Transverse colon (tissue), 4 donors: Measurements from ENCODE around the gene INTS14. TPM values are rescaled to one million over a fixed set of nuclear protein-coding genes. Genes with fewer than 3 reads are reported as not detected.
"Not testable (repeated sequence)": the region's sequence is repeated elsewhere in the genome, so short reads cannot be mapped to it uniquely, and the experiment has no call there.

Experiments used
- DNase-seq: peaks from one replicate; pipeline ENCODE4 v3.0.0-alpha.2; 2019
- H3K27ac ChIP-seq, 4 donors: fragments of 200-600 bp; sonication (generic); 2 replicates each; pipeline ENCODE4 v1.5.1; 2016 to 2018; ENCODE audit warnings: inconsistent platforms in 4 of 4
- H3K27me3 ChIP-seq: fragments of 200-600 bp; sonication (generic); 2 replicates; pipeline ENCODE4 v1.5.1; 2017; ENCODE audit warnings: inconsistent platforms
- H3K36me3 ChIP-seq, 4 donors: fragments of 200-600 bp; sonication (generic); 2 replicates each; pipeline ENCODE4 v1.5.1; 2017 to 2019; ENCODE audit warnings: inconsistent platforms in 4 of 4
- H3K4me1 ChIP-seq, 4 donors: fragments of 200-600 bp; sonication (generic); 2 replicates each; pipeline ENCODE4 v1.5.1; 2017 to 2020; ENCODE audit warnings: inconsistent platforms in 4 of 4
- H3K4me3 ChIP-seq, 4 donors: fragments of 200-600 bp; sonication (generic); 1 replicate in 1 of 4; 2 replicates in 3 of 4; pipeline versions ENCODE4 v1.5.1 to v1.6.1; 2017 to 2019; ENCODE audit warnings: inconsistent platforms in 4 of 4
- H3K9me3 ChIP-seq, 2 donors: fragments of 200-600 bp; sonication (generic); 2 replicates each; pipeline ENCODE4 v1.5.1; 2017 to 2019; ENCODE audit warnings: inconsistent platforms in 2 of 2
- EP300 ChIP-seq: sonication (generic); formaldehyde crosslinking; IDR thresholded peaks from one replicate; pipeline ENCODE4 v1.6.1; 2017; ENCODE audit warnings: antibody characterized with exemption, low read depth
- POLR2A ChIP-seq: fragments of 450-650 bp; IDR thresholded peaks from one replicate; pipeline ENCODE4 v1.6.1; 2016; ENCODE audit warnings: antibody characterized with exemption, mild to moderate bottlenecking, moderate library complexity
- POLR2AphosphoS5 ChIP-seq, 3 donors: sonication (generic); formaldehyde crosslinking; IDR thresholded peaks; one replicate each; pipeline ENCODE4 v1.6.1; 2016; ENCODE audit warnings: antibody characterized with exemption in 3 of 3
- WGBS, 2 donors: methylation state at CpG; one replicate each; pipeline ENCODE4 v1.1.5; 2018; ENCODE audit warnings: low coverage in 1 of 2; 5-methylcytosine and 5-hydroxymethylcytosine counted together
- in situ Hi-C, 4 donors: fragments of 200-750 bp; cut with MboI; loops; one replicate each; pipeline versions ENCODE4 v1.15.0 to v1.15.1; 2017; ENCODE audit warnings: low sequenced_read_pairs in 3 of 4, low pct_ligation_motif_present in 1 of 4, low pct_unique_long_range_greater_than_20kb in 1 of 4
- intact Hi-C: fragments of 100-400 bp; cut with DNase I; formaldehyde crosslinking; loops from one replicate; pipeline ENCODE4 v1.15.1; 2023; ENCODE audit warnings: low total_unique reads
- total RNA-seq, 4 donors: library from RNA; depleted of rRNA; stranded (reverse); fragments of >200 nt; gene quantifications; one replicate each; pipeline ENCODE4 v1.1.0, GENCODE V29; 2016
- TF ChIP-seq, protein P1 (sequence below), 5 experiments: fragments of 200-600 bp in 3 of 5; fragments of 450-650 bp in 2 of 5; sonication (generic) in 3 of 5; IDR thresholded peaks; 1 replicate in 2 of 5; 2 replicates in 3 of 5; pipeline ENCODE4 v1.5.1; 2016 to 2017; ENCODE audit warnings: antibody characterized with exemption in 5 of 5, inconsistent platforms in 3 of 5, mild to moderate bottlenecking in 2 of 5, moderate library complexity in 1 of 5

The INTS14 gene
- total RNA-seq, 4 donors from 2014 or later, result 12.3 to 272 (median 37.2) TPM

DNA sequence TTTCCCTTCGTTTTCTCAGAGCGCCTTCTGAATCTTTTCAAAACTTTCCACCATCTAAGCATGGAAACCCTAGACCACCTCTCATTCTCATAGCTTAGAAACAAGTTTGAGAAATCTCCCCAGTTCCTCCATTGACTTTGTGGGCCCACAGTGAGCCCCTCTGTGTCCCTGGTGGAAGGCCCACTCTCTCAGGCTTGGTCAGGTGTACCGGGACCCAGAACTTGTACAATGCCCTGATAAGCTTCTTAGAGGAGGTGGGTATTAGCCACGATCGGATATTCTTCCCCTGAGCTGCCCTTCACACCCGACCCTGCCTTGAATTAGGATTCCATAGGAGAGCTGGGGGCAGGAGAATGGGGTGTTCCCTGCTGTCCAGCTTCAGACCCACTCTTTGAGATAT is 10.7 kb upstream of the INTS14 start, which contains the start of gene SLC24A1:
TSS of gene SLC24A1 (plus strand) at position 301 of the 400 bp plus-strand sequence. CDS start 2,143 bp downstream, outside the sequence.
- Histone ChIP-seq H3K4me1 (no peaks in the 10 kb centered on the region), H3K4me3 (no peak within 1 kb of the TSS), H3K27ac (no peak within 1 kb of the TSS), H3K9me3 (no peaks in the 10 kb centered on the region), H3K36me3 (no peaks in the 10 kb centered on the region), H3K27me3 (no peaks in the 10 kb centered on the region)
- no peak for TF ChIP-seq POLR2A
- no peak for TF ChIP-seq POLR2AphosphoS5 (IDR thresholded peaks at IDR 0.05)
- TF ChIP-seq, protein P1, sequence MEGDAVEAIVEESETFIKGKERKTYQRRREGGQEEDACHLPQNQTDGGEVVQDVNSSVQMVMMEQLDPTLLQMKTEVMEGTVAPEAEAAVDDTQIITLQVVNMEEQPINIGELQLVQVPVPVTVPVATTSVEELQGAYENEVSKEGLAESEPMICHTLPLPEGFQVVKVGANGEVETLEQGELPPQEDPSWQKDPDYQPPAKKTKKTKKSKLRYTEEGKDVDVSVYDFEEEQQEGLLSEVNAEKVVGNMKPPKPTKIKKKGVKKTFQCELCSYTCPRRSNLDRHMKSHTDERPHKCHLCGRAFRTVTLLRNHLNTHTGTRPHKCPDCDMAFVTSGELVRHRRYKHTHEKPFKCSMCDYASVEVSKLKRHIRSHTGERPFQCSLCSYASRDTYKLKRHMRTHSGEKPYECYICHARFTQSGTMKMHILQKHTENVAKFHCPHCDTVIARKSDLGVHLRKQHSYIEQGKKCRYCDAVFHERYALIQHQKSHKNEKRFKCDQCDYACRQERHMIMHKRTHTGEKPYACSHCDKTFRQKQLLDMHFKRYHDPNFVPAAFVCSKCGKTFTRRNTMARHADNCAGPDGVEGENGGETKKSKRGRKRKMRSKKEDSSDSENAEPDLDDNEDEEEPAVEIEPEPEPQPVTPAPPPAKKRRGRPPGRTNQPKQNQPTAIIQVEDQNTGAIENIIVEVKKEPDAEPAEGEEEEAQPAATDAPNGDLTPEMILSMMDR (IDR thresholded peaks at IDR 0.05), result no peak
- TF ChIP-seq EP300, result no peak
- intact Hi-C loops, result no loop called here
- DNase-seq, result no peak
- in situ Hi-C loops, result no loop called here
- WGBS, 2 donors, result 85 to 92% methylated on average over 6 of the region's 6 CpGs

DNA sequence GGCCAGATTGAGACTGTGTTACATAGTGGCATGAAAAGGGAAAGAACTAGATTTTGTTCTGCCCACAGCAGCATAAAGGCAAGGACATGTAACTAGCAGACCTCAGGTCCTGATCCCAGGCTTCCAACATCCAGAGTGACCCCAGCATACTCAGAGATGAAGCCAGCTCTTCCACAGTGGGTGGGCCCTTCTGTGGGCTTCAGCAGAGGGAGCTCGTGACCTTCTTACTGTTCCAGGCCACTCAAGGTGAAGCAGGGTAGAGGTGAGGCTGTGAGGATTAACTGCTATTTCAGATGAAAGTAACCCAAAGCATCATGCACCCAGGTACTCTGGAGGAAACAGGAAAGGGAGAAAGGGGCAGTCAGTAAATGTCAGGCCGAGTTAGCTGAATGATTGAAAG is 9.9 kb upstream of the INTS14 start:
- H3K9me3 ChIP-seq, result no peaks in the 10 kb centered on the region
- no peak for DNase-seq
- in situ Hi-C loops, result no loop called here
- no peaks in the 10 kb centered on the region for H3K4me1 ChIP-seq
- WGBS, 2 donors, result 92% methylated on average over 2 of the region's 2 CpGs; no CpG with 5 or more reads in 1 of the 2 donors
- intact Hi-C loops, result no loop called here
- H3K27me3 ChIP-seq, result no peaks in the 10 kb centered on the region
- TF ChIP-seq EP300 (no peak), POLR2AphosphoS5 (IDR thresholded peaks at IDR 0.05) (no peak), POLR2A (no peak)
- TF ChIP-seq, protein P1 (IDR thresholded peaks at IDR 0.05), result no peak
- no peaks in the 10 kb centered on the region for H3K36me3 ChIP-seq
- no peak overlapping the region for H3K4me3 ChIP-seq
- no peak overlapping the region for H3K27ac ChIP-seq

DNA sequence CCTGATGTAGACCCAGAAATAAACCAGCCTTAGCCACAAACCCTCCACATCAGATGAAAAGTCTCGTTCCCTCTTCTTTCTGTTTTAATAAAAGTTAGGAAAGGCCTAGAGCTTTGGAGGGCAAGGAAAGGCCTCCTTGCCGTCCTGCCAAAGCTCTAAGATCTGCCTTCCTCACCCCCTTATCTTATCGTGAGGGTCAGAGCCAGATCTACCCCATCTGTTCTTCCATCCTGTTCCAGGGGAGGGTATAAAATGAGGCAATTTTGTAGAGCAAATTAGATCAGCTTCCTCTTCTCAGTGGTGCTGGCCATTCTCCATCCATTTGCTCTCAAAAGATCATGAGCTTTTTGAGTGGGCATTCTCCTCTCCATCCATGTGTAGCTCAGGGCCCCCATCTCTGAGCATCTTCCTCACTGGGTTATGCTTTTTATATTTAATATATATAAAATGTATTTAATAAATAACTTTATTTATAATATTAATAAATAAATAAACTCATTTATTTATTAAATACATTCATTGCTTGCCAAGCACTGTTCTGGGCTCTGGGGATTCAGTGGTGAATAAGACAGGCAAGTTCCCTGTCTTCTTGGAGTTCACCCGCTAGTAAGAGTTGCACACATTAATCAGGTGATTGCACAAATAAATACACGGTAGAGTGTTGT is 8.8 kb upstream of the INTS14 start:
- DNase-seq, result no peak
- no peaks in the 10 kb centered on the region for H3K36me3 ChIP-seq
- H3K27ac ChIP-seq, result no peak overlapping the region
- H3K9me3 ChIP-seq, result no peaks in the 10 kb centered on the region
- in situ Hi-C loops, result no loop called here
- WGBS, 2 donors, result 79 to 91% methylated on average over 3 to 5 of the region's 5 CpGs
- TF ChIP-seq, protein P1 (IDR thresholded peaks at IDR 0.05), result no peak
- TF ChIP-seq EP300, result no peak
- TF ChIP-seq POLR2AphosphoS5 (IDR thresholded peaks at IDR 0.05), result no peak
- no peak for TF ChIP-seq POLR2A
- no peaks in the 10 kb centered on the region for H3K4me1 ChIP-seq
- no peaks in the 10 kb centered on the region for H3K27me3 ChIP-seq
- intact Hi-C loops, result no loop called here
- H3K4me3 ChIP-seq, result no peak overlapping the region

DNA sequence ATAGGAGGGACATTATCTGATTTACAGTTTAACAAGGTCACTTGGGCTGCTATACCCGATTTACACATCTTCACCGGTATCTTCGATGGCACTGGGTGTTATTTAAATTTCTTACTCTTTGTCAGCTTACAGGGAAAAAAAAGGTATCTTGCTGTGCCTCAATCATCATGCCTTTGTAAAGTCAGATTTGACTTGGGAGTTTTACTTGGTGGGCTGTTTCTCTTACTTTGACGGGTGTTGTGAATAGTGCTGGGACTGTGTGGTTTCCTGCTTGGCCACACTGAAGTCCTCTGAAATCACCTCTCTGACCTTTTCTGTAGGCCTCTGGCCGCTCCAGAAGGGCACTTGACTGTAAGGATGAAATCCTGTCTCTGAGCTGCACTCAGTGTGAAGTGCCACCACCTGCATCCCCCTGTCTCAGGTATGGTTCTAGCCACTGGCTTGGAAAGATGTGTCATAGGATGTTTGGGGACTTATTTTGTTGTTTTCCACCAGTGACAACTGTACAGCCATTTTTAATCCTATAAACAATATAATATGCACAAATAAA is 7.7 kb upstream of the INTS14 start:
- no peaks in the 10 kb centered on the region for H3K36me3 ChIP-seq
- H3K4me3 ChIP-seq, result no peak overlapping the region
- TF ChIP-seq POLR2AphosphoS5 (IDR thresholded peaks at IDR 0.05) (no peak), EP300 (no peak)
- 65 to 85% methylated on average over 4 to 5 of the region's 5 CpGs for WGBS, 2 donors
- intact Hi-C loops, result no loop called here
- DNase-seq, result no peak
- H3K4me1 ChIP-seq, result no peaks in the 10 kb centered on the region
- H3K27ac ChIP-seq, result no peak overlapping the region
- no peaks in the 10 kb centered on the region for H3K9me3 ChIP-seq
- in situ Hi-C loops, result no loop called here
- no peaks in the 10 kb centered on the region for H3K27me3 ChIP-seq

DNA sequence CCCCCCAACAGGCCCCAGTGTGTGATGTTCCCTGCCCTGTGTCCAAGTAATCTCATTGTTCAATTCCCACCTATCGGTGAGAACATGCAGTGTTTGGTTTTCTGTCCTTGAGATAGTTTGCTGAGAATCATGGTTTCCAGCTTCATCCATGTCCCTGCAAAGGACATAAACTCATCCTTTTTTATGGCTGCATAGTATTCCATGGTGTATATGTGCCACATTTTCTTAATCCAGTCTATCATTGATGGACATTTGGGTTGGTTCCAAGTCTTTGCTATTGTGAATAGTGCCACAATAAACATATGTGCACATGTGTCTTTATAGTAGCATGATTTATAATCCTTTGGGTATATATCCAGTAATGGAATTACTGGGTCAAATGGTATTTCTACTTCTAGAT is 5.0 kb upstream of the INTS14 start:
- 100% methylated on average over 1 of the region's 1 CpG; no CpG with 5 or more reads in 1 of the 2 donors for WGBS, 2 donors
- H3K4me3 ChIP-seq, H3K36me3 ChIP-seq, DNase-seq, H3K9me3 ChIP-seq, H3K27me3 ChIP-seq, H3K27ac ChIP-seq, intact Hi-C loops, in situ Hi-C loops: not testable (repeated sequence)
- peaks cover 7 to 12% (median 8%) of the 10 kb centered on the region in 4 donors for H3K4me1 ChIP-seq
